HepG2 (cell line): Measurements from ENCODE around the gene PEX11A. TPM values are rescaled to one million over a fixed set of nuclear protein-coding genes. Genes with fewer than 3 reads are reported as not detected.

Source experiments
- DR1 ChIP-seq: sonication (generic); formaldehyde crosslinking; IDR thresholded peaks from 2 replicates; pipeline ENCODE4 v1.8.0; 2021; ENCODE audit warnings: mild to moderate bottlenecking, missing genetic modification reagents, inconsistent platforms
- HOXA7 ChIP-seq: sonication (generic); formaldehyde crosslinking; IDR thresholded peaks from 2 replicates; pipeline ENCODE4 v1.8.1; 2022; ENCODE audit warnings: mild to moderate bottlenecking, missing genetic modification reagents, moderate library complexity
- JDP2 ChIP-seq: sonication (generic); formaldehyde crosslinking; IDR thresholded peaks from 2 replicates; pipeline ENCODE4 v1.8.1; 2022; ENCODE audit warnings: missing genetic modification reagents, borderline replicate concordance
- KAT2B ChIP-seq: fragments of 150-350 bp; IDR thresholded peaks from 2 replicates; pipeline ENCODE4 v1.6.1; 2014; ENCODE audit warnings: low read depth, low read length, borderline replicate concordance
- NR2F6 ChIP-seq, 2 experiments: IDR thresholded peaks; 2 replicates each; pipeline ENCODE4 v1.6.1; 2016; ENCODE audit warnings: antibody characterized with exemption in 1 of 2, mild to moderate bottlenecking in 1 of 2
- PRDM4 ChIP-seq: sonication (generic); formaldehyde crosslinking; IDR thresholded peaks from 2 replicates; pipeline ENCODE4 v1.9.0; 2021; ENCODE audit warnings: missing genetic modification reagents, borderline replicate concordance
- SMAD9 ChIP-seq: sonication (generic); formaldehyde crosslinking; IDR thresholded peaks from 2 replicates; pipeline ENCODE4 v1.5.1; 2020; ENCODE audit warnings: mild to moderate bottlenecking, missing genetic modification reagents
- SRY ChIP-seq: sonication (generic); formaldehyde crosslinking; IDR thresholded peaks from 2 replicates; pipeline ENCODE4 v1.8.0; 2022; ENCODE audit warnings: mild to moderate bottlenecking, missing genetic modification reagents
- TRAFD1 ChIP-seq: sonication (generic); formaldehyde crosslinking; IDR thresholded peaks from 2 replicates; pipeline ENCODE4 v1.5.1; 2020; ENCODE audit warnings: missing genetic modification reagents, mild to moderate bottlenecking, borderline replicate concordance
- ZFP1 ChIP-seq: IDR thresholded peaks from 2 replicates; pipeline ENCODE4 v1.6.1; 2016
- ZKSCAN8 ChIP-seq: IDR thresholded peaks from 2 replicates; pipeline ENCODE4 v1.6.1; 2016; ENCODE audit warnings: borderline replicate concordance, missing genetic modification reagents, missing compliant biosample characterization
- ZNF121 ChIP-seq: sonication (generic); formaldehyde crosslinking; IDR thresholded peaks from 2 replicates; pipeline ENCODE4 v1.5.0; 2020; ENCODE audit warnings: mild to moderate bottlenecking, missing genetic modification reagents
- ZNF264 ChIP-seq: sonication (generic); formaldehyde crosslinking; IDR thresholded peaks from 2 replicates; pipeline ENCODE4 v1.4.0; 2020; ENCODE audit warnings: missing genetic modification reagents
- ZNF318 ChIP-seq: sonication (generic); formaldehyde crosslinking; IDR thresholded peaks from 2 replicates; pipeline ENCODE4 v1.4.0; 2020; ENCODE audit warnings: mild to moderate bottlenecking, missing genetic modification reagents
- ZNF335 ChIP-seq: sonication (generic); formaldehyde crosslinking; IDR thresholded peaks from 2 replicates; pipeline ENCODE4 v1.4.0; 2020; ENCODE audit warnings: missing genetic modification reagents
- ZNF556 ChIP-seq: sonication (generic); formaldehyde crosslinking; IDR thresholded peaks from 2 replicates; pipeline ENCODE4 v1.4.0; 2020; ENCODE audit warnings: mild to moderate bottlenecking, missing genetic modification reagents, borderline replicate concordance
- ZNF772 ChIP-seq: sonication (generic); formaldehyde crosslinking; IDR thresholded peaks from 2 replicates; pipeline ENCODE4 v1.5.0; 2020; ENCODE audit warnings: mild to moderate bottlenecking, missing genetic modification reagents
- polyA plus RNA-seq, 8 experiments: library from polyadenylated mRNA; depleted of rRNA in 3 of 8; stranded (reverse) in 7 of 8; unstranded in 1 of 8; fragments of >200 nt; fragmentation: Illumina TruSeq in 4 of 8; extraction: Trizol in 4 of 8; gene quantifications; 2 replicates each; pipeline versions ENCODE4 v1.2.1 to v1.2.3, GENCODE V29; 2011 to 2016; ENCODE audit warnings: low read depth in 4 of 8, missing spikeins in 1 of 8, mixed read lengths in 1 of 8; ENCODE audit not compliant: insufficient read depth in 1 of 8
- total RNA-seq, 5 experiments: library from RNA; depleted of rRNA; stranded (reverse); fragments of >200 nt; fragmentation: Illumina TruSeq; extraction: Trizol; gene quantifications; 2 replicates each; pipeline ENCODE4 v1.2.3, GENCODE V29; 2016; ENCODE audit warnings: low read depth in 1 of 5

Gene PEX11A
- total and polyA plus RNA-seq, 2 of the 13 experiments (the other 11 are each of a cell fraction or from before 2014, with no cell fraction given): 9.9 to 15.1 TPM

- no peak for TF ChIP-seq NR2F6 (IDR thresholded peaks at IDR 0.05)
- TF ChIP-seq NR2F6 (CRISPR knock-in tag; IDR thresholded peaks at IDR 0.05): no peak; the same call in 1 of the 2 replicates
- 0 out of 2 replicates have a peak, but pooled peaks have one; percentile 15 for TF ChIP-seq ZNF121 (CRISPR knock-in tag)
- TF ChIP-seq SMAD9 (CRISPR knock-in tag): no peak
- TF ChIP-seq JDP2 (CRISPR knock-in tag): no peak
- no peak for TF ChIP-seq ZNF335 (CRISPR knock-in tag)
- TF ChIP-seq ZNF772 (CRISPR knock-in tag): no peak; the same call in 1 of the 2 replicates
- TF ChIP-seq TRAFD1 (CRISPR knock-in tag): no peak
- no peak for TF ChIP-seq ZNF264 (CRISPR knock-in tag)
- no peak for TF ChIP-seq HOXA7 (CRISPR knock-in tag)
- no peak for TF ChIP-seq KAT2B
- no peak for TF ChIP-seq PRDM4
- TF ChIP-seq ZKSCAN8 (CRISPR knock-in tag): 0 out of 2 replicates have a peak, but pooled peaks have one; percentile 15
- peak; percentile 68; the same call in 1 of the 2 replicates for TF ChIP-seq ZNF556 (CRISPR knock-in tag)
- no peak for TF ChIP-seq ZFP1
- TF ChIP-seq ZNF318 (CRISPR knock-in tag): no peak
- TF ChIP-seq SRY: no peak
- peak; percentile 59 for TF ChIP-seq DR1
Observed at GRCh38 chr15:89690276-89691218, at the start of gene PEX11A, which contains the start of gene WDR93 (continued).
